GM23338 (cell line): ENCODE data around the gene OSBPL3.

ENCODE experiments used
- CTCF ChIP-seq, 2 experiments: fragments of 200-600 bp in 1 of 2; sonication (generic) in 1 of 2; conservative IDR thresholded peaks; 2 replicates each; pipeline versions ENCODE4 v1.5.1 to v1.6.1; 2016 to 2017; ENCODE audit warnings: antibody characterized with exemption in 2 of 2, low read depth in 2 of 2, mild to moderate bottlenecking in 2 of 2, moderate library complexity in 1 of 2
- EZH2 ChIP-seq: fragments of 200-600 bp; sonication (generic); IDR thresholded peaks from one replicate; pipeline ENCODE4 v1.8.0; 2017; ENCODE audit warnings: antibody characterized with exemption, mild to moderate bottlenecking, low read depth; ENCODE audit not compliant: unreplicated experiment
- ZNF331 ChIP-seq: fragments of 250-450 bp; sonication (Bioruptor Pico); IDR thresholded peaks from 2 replicates; pipeline ENCODE4 v1.5.0; 2020; ENCODE audit warnings: low read depth, mild to moderate bottlenecking, moderate library complexity

- TF ChIP-seq EZH2 (no peak), CTCF (conservative IDR thresholded peaks at IDR 0.05; ENCODE audit: low read depth in 2 of 2) (no peak), ZNF331 (CRISPR knock-in tag) (no peak)
Observed at GRCh38 chr7:24828891-24829661, 150.9 kb downstream of the OSBPL3 start.
